GM12874 (cell line): ENCODE measurements around the gene CATSPERZ.

Source experiments
- CTCF ChIP-seq: IDR thresholded peaks from 2 replicates; pipeline ENCODE4 v1.5.1; 2011; ENCODE audit warnings: low read depth, mild to moderate bottlenecking, control low read depth, low read length, moderate library complexity; ENCODE audit not compliant: insufficient read depth

CATSPERZ gene

GRCh38 chr11:64338716-64339115 is 38.6 kb downstream of the CATSPERZ start:
- no peak for TF ChIP-seq CTCF

DNA sequence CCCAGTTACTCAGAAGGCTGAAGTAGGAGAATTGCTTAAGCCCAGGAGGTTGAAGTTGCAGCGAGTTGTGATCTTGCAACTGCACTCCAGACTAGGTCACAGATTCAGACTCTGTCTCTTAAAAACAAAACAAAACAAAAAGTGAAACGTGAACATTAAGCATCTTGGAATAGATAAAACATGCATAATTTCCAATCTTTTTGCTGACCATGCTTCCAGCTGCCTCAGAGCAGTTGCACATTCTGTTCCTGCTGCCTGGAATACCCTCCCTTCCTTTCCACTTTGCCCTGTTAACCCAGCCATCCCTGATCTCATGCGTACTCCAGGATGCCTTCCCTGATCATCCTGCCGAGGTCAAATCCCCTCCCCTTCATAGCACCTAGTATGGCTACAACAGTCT is 39.1 kb downstream of the CATSPERZ start:
- TF ChIP-seq CTCF, result no peak

GRCh38 chr11:64339754-64340408 is 39.7 kb downstream of the CATSPERZ start, which contains the start of gene CCDC88B:
Gene CCDC88B, plus strand, starts transcription at chr11:64340204. Its CDS starts 63 bp downstream, at chr11:64340267.
- TF ChIP-seq CTCF, result no peak

DNA sequence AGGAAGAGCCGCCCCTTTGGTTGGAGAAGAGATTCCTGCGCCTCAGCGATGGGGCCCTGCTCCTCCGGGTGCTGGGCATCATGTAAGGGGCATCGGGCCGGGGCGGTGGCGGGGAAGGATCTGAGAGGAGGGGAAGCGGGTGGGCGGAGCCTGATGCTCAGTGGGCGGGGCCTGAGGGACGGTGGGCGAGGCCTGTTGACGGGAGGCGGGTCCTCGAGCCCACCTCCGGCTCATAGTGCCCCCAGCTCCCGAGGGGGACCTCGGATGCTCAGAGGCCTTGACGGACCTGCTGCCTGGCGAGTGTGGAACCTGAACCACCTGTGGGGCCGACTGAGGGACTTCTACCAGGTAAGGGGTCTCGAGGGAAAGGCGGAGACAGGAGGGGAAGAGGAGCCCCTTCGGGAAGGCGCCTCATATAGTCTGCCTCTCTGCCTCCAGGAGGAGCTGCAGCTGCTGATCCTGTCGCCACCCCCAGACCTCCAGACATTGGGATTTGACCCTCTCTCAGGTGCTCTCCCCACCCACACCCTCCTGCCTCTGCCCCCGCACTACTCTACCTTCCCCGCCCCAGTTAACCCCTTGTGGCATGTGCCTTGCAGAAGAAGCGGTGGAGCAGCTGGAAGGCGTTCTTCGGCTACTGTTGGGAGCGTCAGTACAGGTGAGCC is 40.6 kb downstream of the CATSPERZ start:
- TF ChIP-seq CTCF, result no peak

- TF ChIP-seq CTCF, result no peak
Measured at GRCh38 chr11:64341429-64341828, 41.3 kb downstream of the CATSPERZ start.

- TF ChIP-seq CTCF, result peak; percentile 42
Measured at GRCh38 chr11:64341851-64342791, 42.0 kb downstream of the CATSPERZ start.
